ENCODE measurements around the gene NACC2.

NACC2 gene, protein sequence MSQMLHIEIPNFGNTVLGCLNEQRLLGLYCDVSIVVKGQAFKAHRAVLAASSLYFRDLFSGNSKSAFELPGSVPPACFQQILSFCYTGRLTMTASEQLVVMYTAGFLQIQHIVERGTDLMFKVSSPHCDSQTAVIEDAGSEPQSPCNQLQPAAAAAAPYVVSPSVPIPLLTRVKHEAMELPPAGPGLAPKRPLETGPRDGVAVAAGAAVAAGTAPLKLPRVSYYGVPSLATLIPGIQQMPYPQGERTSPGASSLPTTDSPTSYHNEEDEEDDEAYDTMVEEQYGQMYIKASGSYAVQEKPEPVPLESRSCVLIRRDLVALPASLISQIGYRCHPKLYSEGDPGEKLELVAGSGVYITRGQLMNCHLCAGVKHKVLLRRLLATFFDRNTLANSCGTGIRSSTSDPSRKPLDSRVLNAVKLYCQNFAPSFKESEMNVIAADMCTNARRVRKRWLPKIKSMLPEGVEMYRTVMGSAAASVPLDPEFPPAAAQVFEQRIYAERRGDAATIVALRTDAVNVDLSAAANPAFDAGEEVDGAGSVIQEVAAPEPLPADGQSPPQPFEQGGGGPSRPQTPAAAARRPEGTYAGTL

DNA sequence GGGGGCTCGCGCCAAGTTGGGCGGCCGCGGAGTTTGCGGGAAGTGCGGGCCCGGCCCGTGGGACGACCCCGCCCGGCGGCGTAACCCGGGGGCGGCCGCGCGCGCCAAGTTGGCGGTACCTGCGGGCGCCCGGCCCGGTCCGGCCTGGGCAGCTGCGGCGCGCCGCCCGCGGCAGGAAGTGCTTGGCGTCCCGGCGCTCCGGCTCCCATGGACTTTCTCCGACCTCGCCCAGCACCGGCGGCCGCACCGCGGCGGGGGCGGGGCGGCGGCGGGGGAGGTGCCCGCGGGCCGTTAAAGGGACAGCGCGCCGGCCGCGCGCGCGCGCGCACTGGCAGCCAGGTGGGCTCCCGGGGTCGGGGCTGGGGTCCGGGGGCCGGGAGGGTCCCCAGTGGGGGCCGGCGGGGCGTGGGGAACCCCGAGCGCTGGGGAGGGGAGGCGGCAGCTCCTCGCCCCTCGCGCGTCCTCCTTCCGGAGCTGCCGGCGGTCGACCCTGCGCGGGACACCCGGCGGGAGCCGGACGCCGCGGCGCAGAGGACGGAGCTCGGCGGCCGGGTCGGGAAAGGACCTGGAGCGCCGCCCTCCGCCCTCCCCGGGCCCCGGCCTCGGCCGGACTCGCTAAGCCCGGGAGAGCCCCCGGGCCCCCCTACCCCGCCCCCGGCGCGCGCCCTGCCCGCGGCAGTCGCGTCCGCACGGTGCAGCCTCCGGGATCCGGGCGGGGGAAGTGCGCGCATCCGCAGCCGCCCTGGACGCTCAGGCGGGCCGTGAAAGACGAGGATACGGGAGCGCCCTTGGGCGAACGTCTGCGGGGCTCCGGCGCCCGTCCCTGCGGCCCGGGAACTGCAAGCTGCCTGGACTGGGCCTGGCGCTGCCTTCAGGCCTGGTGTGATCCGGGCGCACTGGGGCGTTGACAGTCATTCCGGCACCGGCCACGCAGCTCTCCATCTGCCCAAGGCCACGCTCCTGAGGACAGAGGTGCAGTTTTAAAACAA is at the start of gene NACC2:
Gene NACC2, minus strand, starts transcription at position 220 of the 989 bp plus-strand sequence. CDS start 44,768 bp downstream, outside the sequence.
- peak; percentile 86 for DNase-seq (ENCODE audit: low read depth, low spot score)

DNA sequence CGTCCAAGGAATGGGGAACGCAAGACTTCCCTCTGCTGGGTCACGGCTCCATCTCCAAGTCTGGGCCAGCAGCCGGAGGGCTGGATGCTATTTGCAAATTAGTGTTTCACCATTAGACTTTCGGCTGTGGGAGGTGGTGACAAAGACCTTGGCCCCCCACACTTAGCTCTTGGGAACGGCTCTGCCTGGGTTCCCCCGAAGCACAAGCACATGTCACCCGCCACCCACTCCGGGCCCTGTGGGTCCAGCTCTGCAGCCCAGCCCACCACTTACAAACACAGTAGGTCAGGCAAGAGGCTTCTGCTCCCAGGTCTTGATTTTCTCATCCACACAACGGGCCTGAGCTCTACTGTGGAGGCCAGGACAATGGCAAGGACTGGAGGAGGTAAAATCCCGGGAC is 49.4 kb upstream of the NACC2 start:
- no peak for DNase-seq (ENCODE audit: low read depth, low spot score)

DNA sequence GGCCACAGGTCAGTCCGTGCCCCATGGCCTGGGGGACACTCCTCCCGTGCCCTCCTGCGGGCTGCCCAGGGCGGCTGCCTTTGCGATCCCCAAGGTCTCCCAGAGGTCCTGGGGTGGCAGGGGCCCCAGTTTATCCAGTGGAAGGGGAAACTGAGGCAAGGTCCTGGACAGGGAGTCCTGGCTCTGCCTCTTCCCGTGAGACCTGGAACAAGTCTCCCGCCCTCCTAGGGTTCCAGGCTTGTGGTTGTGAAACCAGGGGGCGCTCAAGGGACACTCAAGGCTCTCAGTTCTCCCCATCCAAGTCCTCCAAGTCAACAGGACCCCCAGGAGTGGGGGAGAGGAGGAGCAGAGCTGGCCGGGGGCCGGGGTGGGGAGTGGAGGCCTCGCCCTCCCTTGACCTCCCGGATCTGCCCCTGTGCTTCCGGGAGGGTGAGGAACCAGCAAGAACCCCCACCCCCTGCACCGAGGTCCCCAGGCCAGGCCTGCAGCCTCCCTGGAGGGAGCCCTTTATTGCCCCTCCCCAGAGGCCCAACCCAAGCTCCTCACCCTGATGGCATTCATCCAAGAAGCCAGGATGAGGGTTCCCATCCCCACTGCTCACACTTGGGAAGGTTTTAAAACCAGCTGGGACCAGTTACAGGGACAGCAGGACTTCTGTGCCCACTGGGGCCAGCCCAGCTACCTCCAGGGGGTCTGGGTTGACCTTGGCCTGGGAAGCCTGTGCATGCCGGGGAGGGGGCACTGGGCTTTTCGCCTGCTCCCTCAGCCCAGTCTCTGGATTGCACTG is 48.3 kb upstream of the NACC2 start:
- DNase-seq (ENCODE audit: low read depth, low spot score): peak; percentile 34

DNA sequence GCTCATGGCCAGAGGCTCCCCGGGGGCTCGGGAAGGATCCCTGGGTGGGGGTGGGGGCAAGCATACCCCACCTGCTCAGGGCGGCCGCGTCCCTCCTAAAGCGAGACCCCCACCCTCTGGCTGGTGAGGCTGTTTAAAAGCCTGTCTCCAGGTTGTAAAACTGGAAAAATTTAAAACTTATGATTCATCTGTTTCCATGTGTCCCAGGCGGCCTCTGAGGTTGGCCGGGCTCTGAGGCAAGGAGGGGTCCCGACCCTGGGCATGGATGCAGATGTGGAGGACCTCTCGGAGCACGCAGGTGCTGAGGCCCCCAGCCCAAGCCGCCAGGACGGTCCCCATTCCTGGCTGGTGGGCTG is 47.7 kb upstream of the NACC2 start:
- no peak for DNase-seq (ENCODE audit: low read depth, low spot score)

DNA sequence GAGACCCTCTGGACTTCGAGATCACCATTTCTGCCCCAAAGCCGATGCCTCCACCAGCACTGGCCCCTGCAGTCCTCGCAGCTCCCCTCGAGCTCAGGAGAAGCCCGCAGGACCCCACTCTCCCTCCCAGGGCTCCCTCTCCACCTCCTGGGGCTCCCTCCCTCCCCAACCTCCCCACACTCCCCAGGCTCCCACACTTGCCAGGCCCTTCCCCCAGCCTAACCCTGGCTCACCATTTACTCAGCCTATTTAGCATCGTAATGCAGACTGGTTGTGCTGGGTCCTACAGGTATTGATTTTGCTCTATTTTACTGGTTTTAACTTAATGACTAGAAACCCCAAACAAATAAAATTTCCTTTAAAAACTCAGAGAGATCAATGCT is 47.3 kb upstream of the NACC2 start:
- DNase-seq (ENCODE audit: low read depth, low spot score): no peak

DNA sequence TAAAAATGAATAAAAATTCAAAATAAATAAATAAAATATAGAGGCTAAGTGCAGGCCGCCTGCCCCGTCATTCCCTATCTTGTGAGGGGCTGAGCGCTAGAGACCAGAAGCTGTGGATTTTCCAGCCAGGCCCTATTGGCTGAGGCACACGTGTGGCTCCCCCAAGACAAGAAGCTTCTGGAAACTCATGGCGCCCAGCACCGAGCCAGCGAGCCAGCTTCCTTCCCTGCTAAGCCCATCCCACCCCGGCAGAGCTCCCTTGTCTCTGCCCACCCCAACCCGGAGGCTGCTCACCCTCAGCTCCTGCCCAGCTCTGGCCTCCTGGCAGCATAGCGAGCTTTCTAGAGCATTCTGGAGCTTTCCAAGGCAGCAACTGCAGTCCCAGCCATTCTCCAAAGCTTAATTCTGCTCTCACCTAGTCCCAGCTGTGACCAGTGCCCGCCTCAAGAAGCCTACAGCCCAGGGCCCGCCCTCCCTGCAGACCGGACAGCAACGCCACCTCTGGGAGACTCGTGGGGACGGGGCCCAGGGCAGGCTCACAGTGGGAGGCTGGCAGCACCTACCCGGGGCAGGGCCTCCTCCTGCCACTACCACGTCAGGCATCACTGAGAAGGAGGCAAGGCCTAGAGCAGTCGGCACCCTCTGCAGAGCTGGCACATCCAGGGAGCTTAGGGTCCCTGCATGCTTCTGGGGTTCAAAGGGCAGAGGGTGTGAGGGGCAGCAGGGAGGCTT is 46.8 kb upstream of the NACC2 start:
- DNase-seq (ENCODE audit: low read depth, low spot score): no peak

DNA sequence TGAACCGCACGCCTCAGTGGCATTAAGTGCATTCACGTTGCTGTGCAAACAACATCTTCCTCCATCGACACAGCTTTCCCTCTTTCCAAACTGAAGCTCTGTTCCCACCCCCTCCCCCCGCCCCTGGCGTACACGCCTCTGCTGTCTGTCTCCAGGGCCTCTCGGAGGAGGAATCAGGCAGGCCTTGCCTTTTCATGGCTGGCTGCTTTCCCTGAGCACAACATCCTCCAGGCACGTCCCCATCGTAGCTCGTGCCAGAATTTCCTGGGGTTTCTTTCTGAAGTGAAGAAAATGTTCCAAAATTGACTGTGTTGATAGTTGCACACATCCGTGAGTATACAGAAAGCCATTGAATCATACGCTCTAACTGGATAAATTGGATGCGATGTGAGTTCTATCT is 45.9 kb upstream of the NACC2 start:
- peak; percentile 25 for DNase-seq (ENCODE audit: low read depth, low spot score)

DNA sequence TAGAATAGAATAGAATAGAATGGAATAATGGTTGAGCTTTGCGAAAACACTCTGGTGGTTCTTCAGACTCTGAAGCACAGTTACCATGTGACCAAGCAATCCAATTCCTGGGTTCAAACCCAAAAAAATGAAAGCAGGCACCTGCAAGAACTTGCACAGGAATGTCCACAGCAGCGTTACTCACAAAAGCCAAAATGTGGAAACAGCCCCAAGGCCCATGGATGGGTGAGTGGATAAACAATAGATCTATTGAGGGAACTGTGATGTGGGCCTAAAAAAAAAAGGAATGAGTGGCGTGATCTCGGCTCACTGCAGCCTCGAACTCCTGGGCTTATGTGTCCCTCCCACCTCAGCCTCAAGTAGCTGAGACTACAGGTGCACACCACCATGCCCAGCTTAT is 45.0 kb upstream of the NACC2 start:
- DNase-seq (ENCODE audit: low read depth, low spot score): no peak

DNA sequence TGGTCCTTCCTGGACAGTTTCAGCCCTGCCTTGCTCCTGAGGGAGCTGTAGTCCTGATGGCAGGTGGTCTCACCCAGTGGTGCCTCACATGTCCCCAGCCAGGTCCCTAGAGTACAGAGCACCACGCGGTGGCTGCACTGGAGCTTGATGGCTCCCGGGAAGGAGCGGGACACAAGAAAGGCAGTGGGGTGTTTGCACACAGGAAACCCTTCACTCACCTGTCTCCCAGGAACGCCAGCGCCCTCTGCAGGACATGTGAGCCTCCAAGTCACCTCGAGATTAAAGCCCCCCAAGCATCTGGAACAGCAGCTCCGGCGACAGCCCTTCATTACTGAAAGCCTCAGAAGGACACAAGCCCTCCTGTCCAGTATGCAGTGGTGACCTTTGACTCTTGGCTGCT is 43.5 kb upstream of the NACC2 start:
- DNase-seq (ENCODE audit: low read depth, low spot score): peak; percentile 22

DNA sequence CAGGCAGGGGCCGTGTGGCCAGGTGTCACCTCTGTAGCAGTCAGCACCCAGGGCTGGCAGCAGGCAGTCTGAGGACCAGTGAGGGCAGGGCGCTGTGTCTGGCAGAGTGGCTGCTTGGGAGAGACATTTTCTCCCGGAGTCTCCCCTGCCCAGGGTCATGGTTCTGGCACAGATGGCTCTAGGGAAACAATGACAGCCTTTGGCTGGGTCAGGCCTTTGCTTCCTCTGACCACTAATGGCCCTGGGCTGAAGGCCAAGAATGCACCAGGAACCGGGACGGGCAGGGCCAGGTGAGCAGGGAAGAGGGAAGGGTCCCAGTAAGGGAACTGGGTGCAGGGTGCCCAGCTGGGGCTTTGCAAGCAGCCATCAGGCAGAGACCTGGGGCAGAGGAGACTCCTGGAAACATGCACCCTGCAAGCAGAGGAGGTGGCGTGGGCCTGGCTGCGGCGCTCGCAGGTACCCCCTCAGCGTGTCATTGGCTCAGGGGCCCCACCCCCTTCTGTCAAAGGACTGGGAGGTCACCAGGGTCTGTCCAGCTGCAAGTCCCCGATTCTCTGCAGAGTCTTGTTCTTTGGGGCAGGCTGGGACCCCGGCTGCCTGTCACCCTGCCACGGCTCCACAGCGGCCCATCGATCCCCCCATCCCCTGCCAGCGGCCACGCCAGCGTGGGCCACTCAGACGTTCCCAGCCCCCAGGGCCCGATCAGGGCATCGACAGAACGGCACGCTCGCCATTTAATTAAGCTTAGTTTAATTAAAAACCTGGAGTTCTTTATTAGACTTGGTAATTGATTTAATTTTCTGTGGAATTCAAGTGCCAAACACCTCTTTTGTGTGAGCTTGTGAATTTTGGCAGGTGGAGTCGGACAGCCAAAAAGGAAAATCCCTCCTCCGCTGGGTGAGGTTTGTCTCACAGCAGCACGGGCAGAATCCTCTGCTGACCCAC is 42.5 kb upstream of the NACC2 start:
- no peak for DNase-seq (ENCODE audit: low read depth, low spot score)

DNA sequence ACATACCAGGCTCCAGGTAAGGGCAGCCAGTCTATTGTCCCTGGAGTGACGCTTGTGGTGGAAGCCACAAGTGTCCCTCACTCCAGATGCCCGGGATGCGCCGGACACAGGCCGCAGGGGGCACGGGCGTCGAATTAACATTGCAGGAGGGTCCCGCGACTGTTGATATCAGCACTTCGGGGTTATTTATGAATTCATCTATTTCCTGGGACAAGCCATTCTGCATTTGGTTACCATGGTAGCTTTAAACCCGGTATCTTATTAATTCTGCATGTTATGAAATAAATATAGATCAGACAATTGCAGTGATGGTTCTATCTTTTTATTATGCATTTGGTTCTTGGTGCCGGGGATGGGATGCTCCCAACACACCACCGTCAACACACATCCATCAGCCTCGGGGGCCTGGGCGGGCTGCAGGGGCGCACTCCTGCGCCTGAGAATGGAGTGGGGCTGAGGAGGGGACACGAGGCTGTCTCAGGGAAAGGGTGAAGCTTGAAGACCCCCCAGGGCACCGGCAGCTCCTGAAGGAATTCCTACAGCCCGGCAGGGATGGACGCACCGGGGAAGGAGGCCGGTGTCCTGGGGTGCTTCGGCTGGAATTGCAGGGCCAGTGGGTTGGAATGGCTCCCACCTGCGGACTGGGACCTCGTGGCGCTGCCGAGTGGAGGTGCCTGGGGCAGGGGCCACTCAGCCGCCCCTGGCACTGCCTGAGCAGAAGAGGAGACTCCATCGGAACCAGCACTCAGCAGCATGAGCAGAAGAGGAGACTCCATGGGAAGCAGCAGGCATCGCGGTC is 41.2 kb upstream of the NACC2 start:
- no peak for DNase-seq (ENCODE audit: low read depth, low spot score)

DNA sequence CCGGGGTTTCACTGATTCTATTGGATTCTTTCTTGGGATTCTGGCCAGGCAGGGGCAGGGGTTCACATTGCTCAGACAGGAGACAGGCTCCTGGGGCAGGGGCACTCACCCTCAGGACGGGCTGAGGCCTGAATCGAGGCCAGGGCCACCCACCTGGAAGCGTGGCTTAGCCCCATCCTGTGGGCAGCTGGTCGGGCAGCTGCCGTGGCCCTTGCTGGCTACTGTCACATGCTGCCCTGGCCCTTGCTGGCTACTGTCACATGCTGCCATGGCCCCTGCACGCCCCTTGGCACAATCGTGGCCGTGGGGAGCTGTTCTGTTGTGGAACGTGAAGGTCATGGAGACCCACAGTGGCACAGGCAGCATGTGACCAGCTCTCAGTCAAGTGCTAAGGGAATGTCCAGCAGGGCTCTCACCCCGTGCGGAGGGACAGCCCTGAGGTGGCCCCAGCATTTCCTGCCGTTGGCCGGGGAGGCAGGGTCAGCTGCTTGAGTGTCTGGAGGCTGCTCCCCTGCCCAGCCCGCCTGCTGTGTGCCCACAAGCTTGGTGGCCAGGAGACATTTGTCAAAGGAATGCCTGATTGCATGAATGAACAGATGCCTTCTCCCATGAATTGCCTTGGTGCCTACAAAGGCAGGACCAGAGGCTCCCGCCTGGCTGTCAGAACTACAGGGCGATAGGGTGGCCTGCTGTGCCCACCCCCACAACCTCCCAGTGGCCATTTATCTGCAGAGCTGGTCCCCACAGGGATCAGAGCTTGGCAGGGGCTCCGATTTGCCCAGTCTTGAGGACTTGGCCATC is 40.4 kb upstream of the NACC2 start:
- no peak for DNase-seq (ENCODE audit: low read depth, low spot score)

DNA sequence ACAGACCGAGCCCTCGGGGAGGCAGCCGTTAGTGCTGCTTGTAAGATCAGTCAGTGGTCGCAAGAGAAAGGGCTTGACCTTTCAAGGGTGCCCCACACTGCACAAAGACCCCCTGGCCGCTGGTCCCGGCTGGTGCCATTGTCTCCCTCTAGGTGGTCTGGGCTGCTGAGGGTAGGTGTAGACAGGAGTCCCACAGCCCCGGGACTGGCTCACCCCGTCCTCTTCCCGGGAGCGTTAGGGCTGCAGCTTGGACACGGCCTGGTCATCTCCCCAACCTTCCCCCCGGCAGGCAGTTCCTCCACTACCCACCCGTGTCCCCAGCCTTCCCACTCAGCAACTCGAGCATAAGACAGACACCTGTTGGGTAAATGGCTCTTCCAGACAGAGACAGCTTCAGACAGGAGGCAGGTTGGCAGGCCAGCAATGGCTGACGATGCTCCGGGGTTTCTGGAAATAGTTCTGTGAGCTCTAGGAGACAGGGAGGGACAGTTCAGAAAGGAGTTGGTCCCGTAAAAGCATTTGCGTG is 38.9 kb upstream of the NACC2 start:
- no peak for DNase-seq (ENCODE audit: low read depth, low spot score)

DNA sequence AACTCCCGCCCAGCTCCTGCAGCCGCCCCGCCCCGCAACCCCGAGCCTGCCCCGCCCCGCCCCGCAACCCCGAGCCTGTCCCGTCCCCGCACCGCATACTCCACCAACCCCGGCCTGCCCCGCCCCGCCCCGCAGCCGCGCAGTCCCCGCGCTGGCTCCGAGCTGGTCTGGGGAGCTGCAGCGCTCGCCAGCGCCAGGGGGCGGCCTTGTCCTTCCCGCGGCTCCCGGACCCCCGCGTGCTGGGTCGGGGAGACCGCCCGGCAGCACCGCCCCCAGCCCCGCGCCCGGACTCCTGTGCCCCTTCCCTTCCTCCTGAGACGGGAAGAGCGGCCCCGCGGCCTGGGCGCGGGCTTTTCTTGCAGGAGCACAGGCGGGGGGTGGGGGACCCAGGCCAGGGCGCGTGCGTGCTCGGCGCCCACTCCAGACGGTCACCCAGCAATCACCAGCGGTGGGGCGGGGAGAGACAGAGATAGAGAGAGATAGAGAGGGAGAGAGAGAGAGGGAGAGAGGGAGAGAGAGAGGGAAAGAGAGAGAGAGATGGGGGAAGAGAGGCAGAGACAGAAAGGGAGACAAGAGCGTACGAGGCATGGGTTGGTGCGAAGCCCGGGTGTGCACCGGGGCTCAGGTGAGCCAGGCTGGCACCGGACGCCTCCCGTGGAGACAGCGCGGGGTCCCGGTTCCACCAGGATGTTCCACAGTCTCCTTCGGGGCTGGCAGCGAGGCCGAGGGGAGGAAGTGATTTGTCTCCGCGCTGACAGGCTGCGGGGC is 38.3 kb upstream of the NACC2 start:
- DNase-seq (ENCODE audit: low read depth, low spot score): peak; percentile 68

DNA sequence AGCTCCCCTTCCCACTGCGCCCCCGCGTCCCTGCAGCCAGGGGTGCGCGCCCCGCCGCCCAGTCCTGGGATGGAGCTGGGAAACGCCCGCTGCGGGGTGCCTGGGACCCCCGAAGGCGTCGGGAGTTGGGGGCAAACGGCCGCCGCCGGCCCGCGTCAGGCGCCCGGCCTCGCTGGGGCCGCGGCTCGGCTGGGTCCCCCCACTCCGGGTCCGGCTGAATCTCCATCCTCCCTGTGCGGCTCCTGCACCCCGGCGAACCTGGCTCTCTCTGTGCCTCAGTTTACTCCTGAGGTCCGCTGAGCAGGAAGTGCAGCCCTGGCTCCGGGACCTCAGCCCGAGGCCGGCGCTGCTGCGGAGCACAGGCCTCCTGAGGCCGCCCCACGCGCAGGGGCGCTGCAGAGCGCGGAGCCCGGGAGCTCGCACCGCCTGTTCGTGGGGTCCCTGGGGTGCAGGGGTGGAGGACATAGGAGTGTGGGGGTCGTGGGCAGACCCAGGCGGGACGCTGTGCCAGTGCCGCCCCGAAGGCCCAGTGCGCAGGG is 37.5 kb upstream of the NACC2 start:
- no peak for DNase-seq (ENCODE audit: low read depth, low spot score)

DNA sequence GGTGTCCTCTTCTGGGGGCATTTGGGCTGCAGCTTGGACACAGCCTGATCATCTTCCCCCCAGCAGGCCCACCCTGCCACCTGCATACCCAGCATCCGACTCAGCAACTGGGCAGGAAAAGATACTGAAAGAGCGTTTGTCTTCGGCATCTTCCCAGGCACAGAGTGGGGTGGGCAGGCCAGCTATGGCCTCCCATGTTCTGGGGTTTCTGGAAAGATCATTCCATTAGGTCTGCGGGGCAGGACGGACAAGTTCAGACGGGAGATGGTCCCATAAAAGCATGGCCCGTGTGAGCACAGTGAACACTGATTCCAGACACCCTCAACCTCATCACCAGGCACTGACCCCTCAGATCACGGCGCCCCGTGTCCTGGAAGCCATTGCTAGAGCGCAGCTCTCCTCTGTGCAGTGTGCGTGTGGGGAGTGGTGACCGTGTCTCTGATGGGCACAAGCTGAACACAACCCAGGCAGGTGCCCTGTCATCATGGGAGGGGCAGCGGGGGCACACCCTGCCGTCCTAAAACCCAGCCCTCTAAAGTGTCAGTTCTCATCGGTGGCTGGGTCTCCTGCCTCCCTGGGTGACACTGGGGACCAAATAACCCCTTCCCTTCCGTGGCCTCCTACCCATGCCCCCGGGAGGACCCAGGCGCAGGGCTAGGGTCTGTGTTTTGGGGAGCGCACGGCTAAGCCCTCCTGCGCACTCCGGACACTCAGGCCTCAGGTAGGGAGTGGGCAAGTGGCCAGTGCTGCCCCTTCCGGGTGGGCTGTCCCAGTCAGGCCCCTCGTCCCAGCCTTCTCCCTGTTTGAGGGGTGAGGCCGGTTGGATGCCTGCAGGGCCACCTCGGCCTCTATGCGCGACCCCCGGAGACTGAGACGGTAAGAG is 36.8 kb upstream of the NACC2 start:
- DNase-seq (ENCODE audit: low read depth, low spot score): no peak
